ENCODE measurements around the gene OSBP.

Gene OSBP

GRCh38 chr11:59602432-59602831 lies 13.1 kb downstream of the OSBP start:
- DNase-seq (ENCODE audit: low read depth), result no peak

- DNase-seq (ENCODE audit: low read depth), result no peak
Measured at GRCh38 chr11:59601788-59602187, 13.8 kb downstream of the OSBP start.

- DNase-seq (ENCODE audit: low read depth), result no peak
Measured at GRCh38 chr11:59600636-59601035, 14.9 kb downstream of the OSBP start.

- DNase-seq (ENCODE audit: low read depth), result no peak
Measured at GRCh38 chr11:59600234-59600633, 15.3 kb downstream of the OSBP start.

- no peak for DNase-seq (ENCODE audit: low read depth)
Measured at GRCh38 chr11:59598961-59599360, 16.6 kb downstream of the OSBP start.

- DNase-seq (ENCODE audit: low read depth), result no peak
Measured at GRCh38 chr11:59584294-59584693, 31.3 kb downstream of the OSBP start.

- DNase-seq (ENCODE audit: low read depth), result no peak
Measured at GRCh38 chr11:59582006-59582405, 33.6 kb downstream of the OSBP start.

GRCh38 chr11:59578369-59578768 lies 37.2 kb downstream of the OSBP start:
- no peak for DNase-seq (ENCODE audit: low read depth)

GRCh38 chr11:59575505-59575904 lies 40.1 kb downstream of the OSBP start:
- no peak for DNase-seq (ENCODE audit: low read depth)

- no peak for DNase-seq (ENCODE audit: low read depth)
Measured at GRCh38 chr11:59574932-59575502, 40.6 kb downstream of the OSBP start.

- peak; percentile 47 for DNase-seq (ENCODE audit: low read depth)
Measured at GRCh38 chr11:59574467-59574866, 41.1 kb downstream of the OSBP start.

GRCh38 chr11:59573216-59573615 lies 42.4 kb downstream of the OSBP start:
- peak; percentile 95 for DNase-seq (ENCODE audit: low read depth)

- DNase-seq (ENCODE audit: low read depth), result no peak
Measured at GRCh38 chr11:59572091-59572490, 43.5 kb downstream of the OSBP start.

GRCh38 chr11:59562292-59562691 lies 53.3 kb downstream of the OSBP start:
- no peak for DNase-seq (ENCODE audit: low read depth)

- peak; percentile 89 for DNase-seq (ENCODE audit: low read depth)
Measured at GRCh38 chr11:59560702-59561473, 54.7 kb downstream of the OSBP start.

- DNase-seq (ENCODE audit: low read depth), result peak; percentile 78
Measured at GRCh38 chr11:59560290-59560701, 55.3 kb downstream of the OSBP start.

- DNase-seq (ENCODE audit: low read depth), result no peak
Measured at GRCh38 chr11:59559886-59560285, 55.7 kb downstream of the OSBP start.

- no peak for DNase-seq (ENCODE audit: low read depth)
Measured at GRCh38 chr11:59558270-59558643, 57.3 kb downstream of the OSBP start.

- DNase-seq (ENCODE audit: low read depth), result no peak
Measured at GRCh38 chr11:59556917-59557348, 58.6 kb downstream of the OSBP start.

GRCh38 chr11:59556115-59556916 lies 59.3 kb downstream of the OSBP start:
- peak; percentile 92 for DNase-seq (ENCODE audit: low read depth)

GRCh38 chr11:59555601-59556114 lies 59.9 kb downstream of the OSBP start:
- DNase-seq (ENCODE audit: low read depth), result no peak

GRCh38 chr11:59553323-59553722 lies 62.3 kb downstream of the OSBP start:
- DNase-seq (ENCODE audit: low read depth), result no peak

- DNase-seq (ENCODE audit: low read depth), result no peak
Measured at GRCh38 chr11:59552844-59553243, 62.7 kb downstream of the OSBP start.

Data from iris pigment epithelial cell (primary cell).